Endothelial cell of umbilical vein (primary cell): ENCODE results near the gene CD99L2. TPM values are rescaled to one million over a fixed set of nuclear protein-coding genes. Genes with fewer than 3 reads are reported as not detected.

Experiments used
- BruUV-seq: library from RNA; stranded (reverse); fragments of 400-500 nt; replicated peaks from 2 replicates; lab custom pipeline; 2021; lab: Mats Ljungman, UMichigan
- CTCF ChIA-PET: fragments of 300-600, 350-600 bp; sonication (Branson Sonifier 250); formaldehyde crosslinking; loops from one replicate; lab custom pipeline; 2021; ENCODE audit warnings: antibody characterized with exemption, inconsistent platforms; lab: Charles Lee
- POLR2A ChIA-PET: fragments of 300-600, 350-600 bp; sonication (Branson Sonifier 250); formaldehyde crosslinking; loops from one replicate; lab custom pipeline; 2021; ENCODE audit warnings: antibody characterized with exemption, inconsistent platforms; lab: Charles Lee
- DNase-seq: peaks from one replicate; pipeline ENCODE4 v3.0.0-alpha.2; 2011; ENCODE audit warnings: low read depth, low spot score
- FAIRE-seq: peaks from 2 replicates; lab custom pipeline; 2011; peaks lifted over from hg19 to GRCh38; lab: Jason Lieb, UNC
- H2AFZ ChIP-seq: 2 replicates; pipeline ENCODE4 v1.6.0; 2012; ENCODE audit warnings: low read depth, low read length, control low read depth, inconsistent platforms
- H3K27ac ChIP-seq: 2 replicates; pipeline ENCODE4 v1.5.1; 2011; ENCODE audit warnings: low read depth, mild to moderate bottlenecking, control low read depth, low read length, moderate library complexity; ENCODE audit not compliant: insufficient read depth
- H3K27me3 ChIP-seq, 2 experiments: 2 replicates each; pipeline versions ENCODE4 v1.6.0 to v1.6.1; 2011; ENCODE audit warnings: low read length in 2 of 2, mixed read lengths in 1 of 2; ENCODE audit not compliant: control insufficient read depth in 2 of 2, insufficient read depth in 2 of 2
- H3K36me3 ChIP-seq, 2 experiments: 2 replicates in 1 of 2; 3 replicates in 1 of 2; pipeline ENCODE4 v1.5.1; 2011; ENCODE audit warnings: low read length in 2 of 2, mild to moderate bottlenecking in 1 of 2, moderate library complexity in 1 of 2; ENCODE audit not compliant: control insufficient read depth in 2 of 2, insufficient read depth in 2 of 2; ENCODE audit errors: extremely low read depth in 1 of 2
- H3K4me1 ChIP-seq: 3 replicates; pipeline ENCODE4 v1.5.1; 2011; ENCODE audit warnings: mild to moderate bottlenecking, low read length; ENCODE audit not compliant: control insufficient read depth, insufficient read depth; ENCODE audit errors: extremely low read depth
- H3K4me2 ChIP-seq: 2 replicates; pipeline ENCODE4 v1.6.1; 2011; ENCODE audit warnings: low read length, control low read depth, mixed read lengths; ENCODE audit not compliant: insufficient read depth
- H3K4me3 ChIP-seq, 3 experiments: fragments of 200-600 bp in 1 of 3; sonication (generic), shearing (Covaris generic) in 1 of 3; replicated peaks in 1 of 3; 2 replicates each; pipeline ENCODE4 v1.5.1; 2011 to 2016; ENCODE audit warnings: control low read depth in 3 of 3, low read length in 3 of 3, mild to moderate bottlenecking in 2 of 3, inconsistent platforms in 1 of 3, low read depth in 1 of 3, moderate library complexity in 1 of 3; ENCODE audit not compliant: insufficient read depth in 1 of 3
- H3K79me2 ChIP-seq: 2 replicates; pipeline ENCODE4 v1.6.0; 2012; ENCODE audit warnings: low read length, inconsistent platforms; ENCODE audit not compliant: control insufficient read depth, insufficient read depth
- H3K9ac ChIP-seq: replicated peaks from 2 replicates; pipeline ENCODE3; 2011; ENCODE audit warnings: low read length, control low read depth; ENCODE audit not compliant: insufficient read depth; ENCODE audit errors: extremely low read depth
- H3K9me1 ChIP-seq: replicated peaks from 3 replicates; pipeline ENCODE4 v1.6.0; 2011; ENCODE audit warnings: mild to moderate bottlenecking, low read length; ENCODE audit not compliant: control insufficient read depth, insufficient read depth; ENCODE audit errors: extremely low read depth
- H3K9me3 ChIP-seq: replicated peaks from 2 replicates; pipeline ENCODE4 v1.5.1; 2012; ENCODE audit warnings: low read length, inconsistent platforms; ENCODE audit not compliant: control insufficient read depth, insufficient read depth
- H4K20me1 ChIP-seq: replicated peaks from 2 replicates; pipeline ENCODE3; 2011; ENCODE audit warnings: mild to moderate bottlenecking, low read length; ENCODE audit not compliant: control insufficient read depth, insufficient read depth; ENCODE audit errors: extremely low read depth
- EZH2 ChIP-seq: IDR thresholded peaks from 2 replicates; pipeline ENCODE4 v1.6.1; 2012; ENCODE audit warnings: borderline replicate concordance, low read depth, mild to moderate bottlenecking, moderate library complexity, low read length, inconsistent platforms; ENCODE audit not compliant: severe bottlenecking
- FOS ChIP-seq: IDR thresholded peaks from 2 replicates; pipeline ENCODE4 v1.6.1; 2011; ENCODE audit warnings: mild to moderate bottlenecking, low read length, moderate library complexity, borderline replicate concordance; ENCODE audit not compliant: insufficient read depth
- GATA2 ChIP-seq: IDR thresholded peaks from 2 replicates; pipeline ENCODE4 v1.7.0; 2011; ENCODE audit warnings: low read depth, mild to moderate bottlenecking, moderate library complexity, mixed read lengths, low read length; ENCODE audit not compliant: insufficient read length, insufficient read depth
- JUN ChIP-seq: IDR thresholded peaks from 2 replicates; pipeline ENCODE4 v1.6.1; 2011; ENCODE audit warnings: borderline replicate concordance, low read depth; ENCODE audit not compliant: insufficient read length, insufficient read depth
- MYC ChIP-seq: IDR thresholded peaks from one replicate; pipeline ENCODE4 v1.6.1; 2011; ENCODE audit warnings: mild to moderate bottlenecking, low read depth, low read length
- POLR2A ChIP-seq: IDR thresholded peaks from 2 replicates; pipeline ENCODE4 v1.6.1; 2012; ENCODE audit warnings: low read depth, mild to moderate bottlenecking, control low read depth, low read length
- POLR2AphosphoS5 ChIP-seq: IDR thresholded peaks from 2 replicates; pipeline ENCODE4 v1.6.1; 2012; ENCODE audit warnings: low read depth, mild to moderate bottlenecking, control low read depth, low read length, moderate library complexity; ENCODE audit not compliant: insufficient read depth
- dilution Hi-C: fragments of 300-500 bp; cut with MboI; formaldehyde crosslinking; loops from one replicate; pipeline ENCODE4 v1.15.0; 2019; ENCODE audit warnings: low sequenced_read_pairs; ENCODE audit not compliant: extremely low pct_ligation_motif_present
- intact Hi-C: fragments of 100-400 bp; cut with micrococcal nuclease; formaldehyde crosslinking; loops from one replicate; pipeline ENCODE4 v1.10.0; 2022
- polyA plus RNA-seq, 4 experiments: library from polyadenylated mRNA; depleted of rRNA in 3 of 4; stranded (reverse) in 3 of 4; unstranded in 1 of 4; fragments of >200 nt; gene quantifications; 2 replicates each; pipeline versions ENCODE4 v1.2.1 to v1.2.3, GENCODE V29; 2011 to 2012; ENCODE audit warnings: missing spikeins in 1 of 4
- total RNA-seq: library from RNA; stranded (reverse); gene quantifications from 2 replicates; pipeline ENCODE4 v1.2.3, GENCODE V29; 2021
- TF ChIP-seq, protein P1 (sequence below), 2 donors: IDR thresholded peaks; 1 replicate in 1 of 2; 2 replicates in 1 of 2; pipeline ENCODE4 v1.5.1; 2011; ENCODE audit warnings: low read length in 2 of 2, mild to moderate bottlenecking in 2 of 2, moderate library complexity in 2 of 2, control low read depth in 1 of 2, inconsistent platforms in 1 of 2, low read depth in 1 of 2; ENCODE audit not compliant: insufficient read depth in 1 of 2; ENCODE audit errors: extremely low read depth in 1 of 2
- TF ChIP-seq, protein P2 (sequence below): IDR thresholded peaks from 2 replicates; pipeline ENCODE4 v1.6.1; 2011; ENCODE audit not compliant: insufficient read depth, insufficient read length

The CD99L2 gene
- total and polyA plus RNA-seq, 2 donors (not counting 3 experiments of a cell fraction or from before 2014, with no cell fraction given), result 33.2 to 43.4 TPM

DNA sequence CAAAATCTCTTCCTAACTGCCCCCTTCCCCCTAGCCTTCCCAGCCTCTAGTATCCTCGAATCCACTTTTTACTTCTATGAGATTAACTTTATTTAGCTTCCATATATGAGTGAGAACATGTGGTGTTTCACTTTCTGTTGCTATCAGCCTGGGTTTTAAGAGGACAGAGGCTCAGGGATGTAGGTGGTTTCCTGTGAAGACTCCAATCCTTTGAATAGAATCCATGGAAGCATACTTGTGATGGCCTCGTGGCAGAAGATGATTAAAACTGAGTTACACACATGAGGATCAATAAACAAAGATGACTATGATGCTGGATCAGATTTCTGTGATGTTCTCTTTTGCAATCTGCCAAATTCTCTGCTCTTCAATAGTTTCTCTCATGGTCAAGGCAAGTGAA is 29.8 kb downstream of the CD99L2 start:
- FAIRE-seq (no peak), DNase-seq (no peak)
- H3K9ac ChIP-seq, result no peak overlapping the region
- no peaks in the 10 kb centered on the region for H3K36me3 ChIP-seq
- BruUV-seq, result no TSS peak
- H3K4me2 ChIP-seq, result no peak overlapping the region
- H3K4me1 ChIP-seq, result peaks cover 1% of the 10 kb centered on the region
- ChIA-PET POLR2A (no interaction called here), CTCF (no interaction called here)
- no peak overlapping the region for H3K27ac ChIP-seq
- dilution Hi-C loops, result no loop called here
- H4K20me1 ChIP-seq, result no peaks in the 10 kb centered on the region
- H3K9me3 ChIP-seq, result no peaks in the 10 kb centered on the region
- no peaks in the 10 kb centered on the region for H3K79me2 ChIP-seq
- H3K9me1 ChIP-seq, result no peaks in the 10 kb centered on the region
- no peaks in the 10 kb centered on the region for H3K27me3 ChIP-seq
- no peak overlapping the region for H3K4me3 ChIP-seq
- TF ChIP-seq, protein P1, sequence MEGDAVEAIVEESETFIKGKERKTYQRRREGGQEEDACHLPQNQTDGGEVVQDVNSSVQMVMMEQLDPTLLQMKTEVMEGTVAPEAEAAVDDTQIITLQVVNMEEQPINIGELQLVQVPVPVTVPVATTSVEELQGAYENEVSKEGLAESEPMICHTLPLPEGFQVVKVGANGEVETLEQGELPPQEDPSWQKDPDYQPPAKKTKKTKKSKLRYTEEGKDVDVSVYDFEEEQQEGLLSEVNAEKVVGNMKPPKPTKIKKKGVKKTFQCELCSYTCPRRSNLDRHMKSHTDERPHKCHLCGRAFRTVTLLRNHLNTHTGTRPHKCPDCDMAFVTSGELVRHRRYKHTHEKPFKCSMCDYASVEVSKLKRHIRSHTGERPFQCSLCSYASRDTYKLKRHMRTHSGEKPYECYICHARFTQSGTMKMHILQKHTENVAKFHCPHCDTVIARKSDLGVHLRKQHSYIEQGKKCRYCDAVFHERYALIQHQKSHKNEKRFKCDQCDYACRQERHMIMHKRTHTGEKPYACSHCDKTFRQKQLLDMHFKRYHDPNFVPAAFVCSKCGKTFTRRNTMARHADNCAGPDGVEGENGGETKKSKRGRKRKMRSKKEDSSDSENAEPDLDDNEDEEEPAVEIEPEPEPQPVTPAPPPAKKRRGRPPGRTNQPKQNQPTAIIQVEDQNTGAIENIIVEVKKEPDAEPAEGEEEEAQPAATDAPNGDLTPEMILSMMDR (IDR thresholded peaks at IDR 0.05; ENCODE audit: extremely low read depth in 1 of 2, insufficient read depth in 1 of 2, low read depth in 1 of 2, low read length in 2 of 2), result no peak
- TF ChIP-seq JUN (no peak), MYC (no peak)
- intact Hi-C loops, result no loop called here
- H2AFZ ChIP-seq, result no peak overlapping the region

DNA sequence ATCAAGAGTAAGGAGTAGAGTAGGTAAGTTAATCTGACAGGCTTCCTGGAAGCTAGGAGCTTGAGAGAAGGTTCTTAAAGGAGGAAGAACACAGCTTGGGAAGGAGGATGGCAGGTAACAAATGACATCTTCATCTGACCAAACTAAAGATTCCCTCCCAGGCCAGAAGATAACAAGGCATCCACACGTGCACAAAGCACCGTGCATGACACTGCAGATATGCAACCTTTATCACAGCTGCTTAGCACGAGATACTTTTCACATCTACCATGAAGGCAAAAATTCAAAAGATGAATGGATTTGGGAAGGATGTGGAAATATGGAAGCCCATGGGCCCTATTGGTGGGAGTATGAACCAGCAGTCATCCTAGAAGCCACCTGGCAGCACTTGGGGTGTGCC is 34.3 kb downstream of the CD99L2 start:
- TF ChIP-seq POLR2A (no peak), POLR2AphosphoS5 (no peak), MYC (no peak), JUN (no peak), EZH2 (no peak), FOS (no peak), GATA2 (no peak)
- TF ChIP-seq, protein P1 (IDR thresholded peaks at IDR 0.05; ENCODE audit: extremely low read depth in 1 of 2, insufficient read depth in 1 of 2, low read depth in 1 of 2, low read length in 2 of 2), result no peak
- TF ChIP-seq, protein P2, sequence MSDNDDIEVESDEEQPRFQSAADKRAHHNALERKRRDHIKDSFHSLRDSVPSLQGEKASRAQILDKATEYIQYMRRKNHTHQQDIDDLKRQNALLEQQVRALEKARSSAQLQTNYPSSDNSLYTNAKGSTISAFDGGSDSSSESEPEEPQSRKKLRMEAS, result no peak
- Histone ChIP-seq H3K4me1 (no peaks in the 10 kb centered on the region), H3K9me3 (no peaks in the 10 kb centered on the region), H3K79me2 (no peaks in the 10 kb centered on the region), H4K20me1 (no peaks in the 10 kb centered on the region), H3K36me3 (no peaks in the 10 kb centered on the region), H3K27ac (no peak overlapping the region), H2AFZ (no peak overlapping the region), H3K9ac (no peak overlapping the region), H3K4me3 (no peak overlapping the region), H3K4me2 (no peak overlapping the region), H3K27me3 (no peaks in the 10 kb centered on the region), H3K9me1 (no peaks in the 10 kb centered on the region)
- DNase-seq (no peak), FAIRE-seq (no peak)
- ChIA-PET CTCF (no interaction called here), POLR2A (no interaction called here)
- intact Hi-C loops (no loop called here), dilution Hi-C loops (no loop called here)
- BruUV-seq, result no TSS peak
